H9 (cell line): Measurements from ENCODE around the gene BEST2. TPM values are rescaled to one million over a fixed set of nuclear protein-coding genes. Genes with fewer than 3 reads are reported as not detected.

Experiments
- DNase-seq: peaks from one replicate; pipeline ENCODE4 v3.0.0-alpha.2; 2017
- H2AFZ ChIP-seq: one replicate; pipeline ENCODE4 v1.6.1; 2013; ENCODE audit warnings: mild to moderate bottlenecking, low read length, control low read depth, moderate library complexity
- H2AK5ac ChIP-seq: 2 replicates; pipeline ENCODE4 v1.6.1; 2013; ENCODE audit warnings: low read length, control low read depth, mixed read lengths; ENCODE audit not compliant: insufficient read length
- H2BK120ac ChIP-seq: one replicate; pipeline ENCODE4 v1.6.1; 2013; ENCODE audit warnings: low read depth, mild to moderate bottlenecking, low read length, control low read depth, inconsistent platforms; ENCODE audit not compliant: poor library complexity, severe bottlenecking
- H2BK12ac ChIP-seq: 2 replicates; pipeline ENCODE4 v1.6.1; 2013; ENCODE audit warnings: low read length, control low read depth, mixed read lengths, low read depth; ENCODE audit not compliant: insufficient read length
- H2BK15ac ChIP-seq: 2 replicates; pipeline ENCODE4 v1.6.1; 2013; ENCODE audit warnings: low read depth, low read length, control low read depth
- H2BK20ac ChIP-seq: one replicate; pipeline ENCODE4 v1.6.1; 2013; ENCODE audit warnings: low read depth, mild to moderate bottlenecking, low read length, control low read depth, inconsistent platforms; ENCODE audit not compliant: poor library complexity, severe bottlenecking
- H2BK5ac ChIP-seq: 2 replicates; pipeline ENCODE4 v1.6.1; 2013; ENCODE audit warnings: low read length, control low read depth, mixed read lengths; ENCODE audit not compliant: insufficient read length
- H3K14ac ChIP-seq: 2 replicates; pipeline ENCODE4 v1.6.1; 2013; ENCODE audit warnings: low read length, control low read depth; ENCODE audit not compliant: insufficient read depth
- H3K18ac ChIP-seq: 2 replicates; pipeline ENCODE4 v1.6.1; 2013; ENCODE audit warnings: low read depth, mild to moderate bottlenecking, mixed read lengths, low read length, control low read depth; ENCODE audit not compliant: insufficient read length
- H3K23ac ChIP-seq: 2 replicates; pipeline ENCODE4 v1.6.1; 2013; ENCODE audit warnings: low read length, control low read depth, mixed read lengths, low read depth; ENCODE audit not compliant: insufficient read length
- H3K23me2 ChIP-seq: 2 replicates; pipeline ENCODE4 v1.6.1; 2013; ENCODE audit warnings: low read depth, mild to moderate bottlenecking, mixed read lengths, low read length, control low read depth; ENCODE audit not compliant: insufficient read length, poor library complexity, severe bottlenecking
- H3K27ac ChIP-seq: 2 replicates; pipeline ENCODE4 v1.5.1; 2013; ENCODE audit warnings: low read length, control low read depth, mixed read lengths, low read depth; ENCODE audit not compliant: insufficient read length
- H3K27me3 ChIP-seq: 2 replicates; pipeline ENCODE4 v1.6.1; 2013; ENCODE audit warnings: low read length, control low read depth, inconsistent platforms; ENCODE audit not compliant: insufficient read depth
- H3K4ac ChIP-seq: 2 replicates; pipeline ENCODE4 v1.6.1; 2013; ENCODE audit warnings: low read depth, mild to moderate bottlenecking, control low read depth, inconsistent platforms, low read length, moderate library complexity
- H3K4me1 ChIP-seq: 2 replicates; pipeline ENCODE4 v1.6.1; 2013; ENCODE audit warnings: low read length, control low read depth, inconsistent platforms; ENCODE audit not compliant: insufficient read depth
- H3K4me2 ChIP-seq: 2 replicates; pipeline ENCODE4 v1.6.1; 2013; ENCODE audit warnings: low read length, control low read depth, mixed read lengths; ENCODE audit not compliant: insufficient read length, insufficient read depth
- H3K56ac ChIP-seq: 2 replicates; pipeline ENCODE4 v1.6.1; 2013; ENCODE audit warnings: low read depth, mild to moderate bottlenecking, mixed read lengths, low read length, control low read depth; ENCODE audit not compliant: insufficient read length
- H3K79me1 ChIP-seq: 2 replicates; pipeline ENCODE4 v1.6.1; 2013; ENCODE audit warnings: low read depth, mild to moderate bottlenecking, moderate library complexity, low read length, control low read depth, inconsistent platforms; ENCODE audit not compliant: insufficient read depth, poor library complexity, severe bottlenecking
- H3K79me2 ChIP-seq: 2 replicates; pipeline ENCODE4 v1.6.1; 2013; ENCODE audit warnings: low read length, control low read depth, inconsistent platforms; ENCODE audit not compliant: insufficient read depth
- H3K9ac ChIP-seq: 2 replicates; pipeline ENCODE4 v1.6.1; 2013; ENCODE audit warnings: low read length, control low read depth, mixed read lengths; ENCODE audit not compliant: insufficient read length; ENCODE audit errors: extremely low read depth
- H3K9me3 ChIP-seq: one replicate; pipeline ENCODE4 v1.6.1; 2013; ENCODE audit warnings: low read depth, low read length, inconsistent platforms; ENCODE audit not compliant: control insufficient read depth
- H3T11ph ChIP-seq: one replicate; pipeline ENCODE4 v1.6.1; 2013; ENCODE audit warnings: mild to moderate bottlenecking, low read length, control low read depth, inconsistent platforms
- H4K20me1 ChIP-seq: one replicate; pipeline ENCODE4 v1.6.1; 2013; ENCODE audit not compliant: control insufficient read depth, insufficient read length, insufficient read depth
- H4K5ac ChIP-seq: 2 replicates; pipeline ENCODE4 v1.6.1; 2013; ENCODE audit warnings: low read depth, mild to moderate bottlenecking, mixed read lengths, low read length, control low read depth; ENCODE audit not compliant: insufficient read length
- H4K8ac ChIP-seq: replicated peaks from 2 replicates; pipeline ENCODE4 v1.6.1; 2013; ENCODE audit warnings: low read length, control low read depth, mixed read lengths, low read depth; ENCODE audit not compliant: insufficient read length
- H4K91ac ChIP-seq: 2 replicates; pipeline ENCODE4 v1.6.1; 2013; ENCODE audit warnings: low read depth, mild to moderate bottlenecking, moderate library complexity, mixed read lengths, low read length, control low read depth; ENCODE audit not compliant: insufficient read length
- H3K27ac Mint-ChIP-seq, 3 experiments: 2 replicates in 2 of 3; 3 replicates in 1 of 3; pipeline ENCODE4 v1.8.0; 2020 to 2021; ENCODE audit warnings: mixed read lengths in 3 of 3, mild to moderate bottlenecking in 1 of 3, moderate library complexity in 1 of 3
- H3K27me3 Mint-ChIP-seq: 2 replicates; pipeline ENCODE4 v1.8.0; 2021; ENCODE audit warnings: low read depth, mild to moderate bottlenecking, moderate library complexity, mixed read lengths
- H3K36me3 Mint-ChIP-seq, 3 experiments: 2 replicates in 2 of 3; 3 replicates in 1 of 3; pipeline ENCODE4 v1.8.0; 2020 to 2021; ENCODE audit warnings: low read depth in 3 of 3, mixed read lengths in 3 of 3; ENCODE audit not compliant: insufficient read depth in 1 of 3
- H3K4me1 Mint-ChIP-seq, 2 experiments: 2 replicates each; pipeline ENCODE4 v1.8.0; 2020; ENCODE audit warnings: mixed read lengths in 2 of 2
- H3K4me3 Mint-ChIP-seq, 2 experiments: 2 replicates in 1 of 2; 3 replicates in 1 of 2; pipeline ENCODE4 v1.8.0; 2020 to 2021; ENCODE audit warnings: mild to moderate bottlenecking in 2 of 2, mixed read lengths in 2 of 2, moderate library complexity in 1 of 2
- H3K9me3 Mint-ChIP-seq, 2 experiments: 2 replicates in 1 of 2; 3 replicates in 1 of 2; pipeline ENCODE4 v1.8.0; 2020; ENCODE audit warnings: mild to moderate bottlenecking in 2 of 2, mixed read lengths in 2 of 2, moderate library complexity in 1 of 2
- CTCF ChIP-seq: fragments of 200-600 bp; sonication (generic); conservative IDR thresholded peaks from 3 replicates; pipeline ENCODE4 v1.8.0; 2021; ENCODE audit warnings: antibody characterized with exemption, mild to moderate bottlenecking
- WGBS: extraction: QIAGEN DNeasy Blood & Tissue Kit; methylation state at CpG from one replicate; pipeline ENCODE4 v1.1.7; 2013; ENCODE audit warnings: missing lambda C conversion rate, low lambda C conversion rate, mixed read lengths; ENCODE audit not compliant: insufficient read length; ENCODE audit errors: extremely low coverage; 5-methylcytosine and 5-hydroxymethylcytosine counted together
- total RNA-seq: library from RNA; stranded (reverse); gene quantifications from 2 replicates; pipeline ENCODE4 v1.2.1, GENCODE V29; 2021

The BEST2 gene
- total RNA-seq, 1 experiment from 2014 or later, result 1.6 TPM

DNA sequence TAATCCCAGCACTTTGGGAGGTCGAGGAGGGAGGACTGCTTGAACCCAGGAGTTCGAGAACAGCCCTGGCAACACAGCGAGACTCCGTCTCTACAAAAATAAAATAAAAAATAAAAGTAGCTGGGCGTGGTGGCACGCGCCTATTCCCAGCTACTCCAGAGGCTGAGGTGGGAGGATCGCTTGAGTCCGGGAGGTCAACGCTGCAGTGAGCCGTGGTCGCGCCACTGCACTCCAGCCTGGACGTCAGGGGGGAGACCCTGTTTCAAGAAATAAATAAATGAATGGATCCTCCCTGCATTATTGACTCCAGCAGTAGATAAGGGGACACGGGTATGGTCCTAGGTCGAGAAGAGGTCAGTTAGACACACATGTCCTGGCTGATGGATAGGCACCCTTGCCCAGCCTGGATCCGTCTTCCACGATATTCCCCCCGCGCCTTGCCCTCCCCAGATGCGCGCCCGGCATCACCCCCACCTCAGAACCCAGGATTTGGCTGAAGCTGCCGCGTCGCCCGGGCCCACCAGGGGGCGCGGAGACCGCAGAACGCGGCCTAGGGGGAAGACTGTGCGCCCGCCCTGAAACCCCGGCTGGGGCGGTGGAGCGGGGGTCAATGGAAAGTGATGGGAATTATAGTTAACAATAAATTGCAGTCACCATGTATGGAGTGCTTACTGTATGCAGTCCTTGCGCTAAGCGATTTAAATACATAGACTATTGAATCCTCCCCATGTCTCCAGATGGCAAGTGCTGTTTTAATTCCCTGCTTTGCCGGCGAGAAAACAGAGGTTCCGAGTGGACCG, 25.8 kb downstream of the BEST2 start:
- no peak overlapping the region for H3K4ac ChIP-seq
- H3K27me3 Mint-ChIP-seq, result no peaks in the 10 kb centered on the region; the same call in 1 of the 2 replicates
- no peak overlapping the region for H3K18ac ChIP-seq
- no peak overlapping the region for H3K14ac ChIP-seq
- H4K91ac ChIP-seq, result no peak overlapping the region
- H3K36me3 Mint-ChIP-seq, result peaks cover 8 to 17% (median 13%) of the 10 kb centered on the region in 3 experiments; a peak in 6 of 7 replicates
- no peak overlapping the region for H2BK5ac ChIP-seq
- no peaks in the 10 kb centered on the region for H3K9me3 Mint-ChIP-seq
- no peak overlapping the region for H2BK120ac ChIP-seq
- no peak overlapping the region for H3K23ac ChIP-seq
- no peak overlapping the region for H2BK15ac ChIP-seq
- peak; percentile 84 for DNase-seq
- no peak overlapping the region for H2BK12ac ChIP-seq
- no peak overlapping the region for H2AFZ ChIP-seq
- H3K27ac ChIP-seq, result no peak overlapping the region
- peak overlapping the region; percentile 78 for H3K4me2 ChIP-seq
- no peak overlapping the region for H3K56ac ChIP-seq
- H3K9me3 ChIP-seq, result no peaks in the 10 kb centered on the region
- H4K20me1 ChIP-seq, result no peaks in the 10 kb centered on the region
- H3K4me1 ChIP-seq, result no peaks in the 10 kb centered on the region
- H3K4me3 Mint-ChIP-seq, result peak overlapping the region; percentile 69 to 85
- H3K23me2 ChIP-seq, result peaks cover 18% of the 10 kb centered on the region
- WGBS, result no CpG with 5 or more reads among the region's 43 CpGs
- H4K8ac ChIP-seq, result no peak overlapping the region
- no peak overlapping the region for H3T11ph ChIP-seq
- TF ChIP-seq CTCF, result peak; percentile 98
- H2BK20ac ChIP-seq, result no peak overlapping the region
- H3K79me1 ChIP-seq, result no peaks in the 10 kb centered on the region
- no peaks in the 10 kb centered on the region for H3K79me2 ChIP-seq
- no peak overlapping the region for H3K9ac ChIP-seq
- no peak overlapping the region for H3K27ac Mint-ChIP-seq
- peaks cover 24 to 25% of the 10 kb centered on the region in 2 experiments for H3K4me1 Mint-ChIP-seq
- no peaks in the 10 kb centered on the region for H3K27me3 ChIP-seq
- no peak overlapping the region for H4K5ac ChIP-seq
- H2AK5ac ChIP-seq, result no peak overlapping the region
